Fibroblast of skin of abdomen (primary cell): ENCODE data around the gene DYNC1I1.

Experiments
- DNase-seq: peaks from one replicate; pipeline ENCODE4 v3.0.0-alpha.2; 2013

Gene DYNC1I1

DNA sequence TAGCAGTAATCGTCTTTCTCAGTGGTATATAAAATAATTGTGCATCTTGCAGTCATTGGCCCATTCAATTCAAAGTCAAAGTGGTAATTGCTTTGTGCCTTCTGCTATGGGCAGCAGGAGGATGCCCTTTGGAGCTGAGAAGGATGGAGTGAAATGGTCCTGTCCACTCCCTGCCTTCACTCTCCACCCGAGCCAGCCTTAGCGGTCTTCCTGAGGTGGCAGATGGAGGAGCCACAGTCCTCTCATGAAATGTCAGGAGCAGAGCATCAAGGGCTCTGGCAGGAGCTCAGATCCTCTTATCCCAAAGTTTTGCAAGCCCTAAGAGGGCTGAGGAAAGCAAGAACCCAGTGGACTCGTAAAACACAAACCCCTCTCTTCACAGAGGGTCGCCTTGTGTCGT lies 199.4 kb downstream of the DYNC1I1 start:
- DNase-seq: no peak

DNA sequence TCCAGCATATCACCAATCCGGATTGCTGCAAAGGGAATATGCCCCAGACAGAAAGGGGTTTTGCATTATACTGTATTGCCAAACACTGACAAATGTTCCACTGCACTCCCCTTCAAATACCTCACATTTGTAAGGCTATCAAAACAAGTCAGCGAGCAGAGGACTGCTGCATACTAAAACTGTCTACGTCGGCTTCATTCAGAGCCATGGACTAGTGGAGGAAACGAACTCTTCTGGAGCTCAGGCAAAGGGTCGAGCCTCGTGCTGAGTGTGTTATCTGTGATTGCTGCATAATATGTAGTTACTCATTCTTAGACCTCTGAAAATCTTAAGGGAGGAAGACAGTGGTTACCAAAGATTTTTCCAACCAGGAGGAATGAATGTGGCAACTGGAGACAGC lies 200.2 kb downstream of the DYNC1I1 start:
- no peak for DNase-seq

DNA sequence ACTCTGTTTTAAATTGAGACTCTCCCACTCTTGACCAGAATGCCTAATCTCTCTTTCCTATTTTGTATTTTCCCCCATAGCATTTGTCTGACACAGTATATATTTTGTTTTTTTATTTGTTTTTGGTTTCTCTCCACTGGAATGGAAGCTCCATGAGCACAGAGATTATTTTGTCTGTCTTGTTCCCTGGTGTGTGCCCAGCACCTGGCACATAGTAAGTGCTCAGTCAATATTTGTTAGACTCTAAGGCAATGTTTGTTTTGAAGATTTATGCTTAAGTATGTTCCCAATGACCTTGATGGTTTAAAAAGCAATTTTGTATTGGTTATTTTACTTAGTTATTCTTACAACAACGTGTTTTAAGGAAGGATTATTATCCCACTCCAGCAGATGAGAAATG lies 201.8 kb downstream of the DYNC1I1 start:
- DNase-seq: no peak

- DNase-seq: no peak
Measured at GRCh38 chr7:95976369-95977060, 204.2 kb downstream of the DYNC1I1 start.

DNA sequence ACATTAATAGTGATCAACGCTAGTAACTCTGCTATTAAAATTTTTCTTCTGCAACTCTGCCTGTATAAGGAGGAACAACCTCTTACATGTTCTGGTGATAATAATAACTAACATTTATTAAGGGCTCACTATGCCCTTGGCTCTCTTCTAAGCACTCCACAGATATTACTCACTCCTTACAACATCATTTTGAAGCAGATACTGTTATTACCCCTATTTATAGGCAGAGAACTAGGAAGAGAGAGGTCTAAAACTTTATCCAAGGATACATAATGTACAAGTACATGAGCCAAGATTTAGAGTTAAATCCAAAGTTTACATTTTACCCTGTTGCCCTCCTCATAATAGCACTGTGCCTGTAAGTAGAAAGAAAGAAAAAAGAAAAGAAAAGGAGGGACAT lies 205.6 kb downstream of the DYNC1I1 start:
- DNase-seq: no peak

- DNase-seq: no peak
Measured at GRCh38 chr7:95980167-95980566, 207.8 kb downstream of the DYNC1I1 start.

- no peak for DNase-seq
Measured at GRCh38 chr7:95980706-95981105, 208.4 kb downstream of the DYNC1I1 start.

DNA sequence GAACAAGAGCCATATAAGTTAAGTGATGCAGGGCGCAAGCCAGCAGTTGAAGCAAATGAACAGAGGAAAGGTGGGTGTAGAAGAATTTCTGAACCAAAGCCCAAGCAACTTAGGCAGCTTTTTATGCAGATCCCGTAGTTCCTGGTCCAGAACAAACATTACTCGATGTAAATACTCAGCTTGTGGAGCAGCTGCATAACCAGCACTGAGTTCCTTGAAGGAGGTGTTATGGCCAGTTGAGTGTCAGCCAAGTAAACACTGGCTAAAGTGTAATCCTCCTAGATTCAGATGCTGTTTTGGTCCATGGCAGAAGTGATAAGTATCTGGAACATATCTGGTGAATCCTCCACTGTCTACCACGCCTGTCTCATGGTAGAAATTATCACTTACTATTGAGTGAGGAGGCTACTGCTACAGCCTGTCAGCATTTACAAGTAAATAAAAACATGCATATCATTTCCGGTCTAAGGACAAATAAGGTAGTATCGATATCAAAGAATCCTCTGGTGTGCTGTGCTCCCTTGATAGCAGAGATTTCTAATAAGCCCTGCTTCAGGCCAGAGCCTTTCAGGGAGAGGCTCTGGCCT lies 213.9 kb downstream of the DYNC1I1 start:
- no peak for DNase-seq

- DNase-seq: no peak
Measured at GRCh38 chr7:95989301-95989700, 216.9 kb downstream of the DYNC1I1 start.

DNA sequence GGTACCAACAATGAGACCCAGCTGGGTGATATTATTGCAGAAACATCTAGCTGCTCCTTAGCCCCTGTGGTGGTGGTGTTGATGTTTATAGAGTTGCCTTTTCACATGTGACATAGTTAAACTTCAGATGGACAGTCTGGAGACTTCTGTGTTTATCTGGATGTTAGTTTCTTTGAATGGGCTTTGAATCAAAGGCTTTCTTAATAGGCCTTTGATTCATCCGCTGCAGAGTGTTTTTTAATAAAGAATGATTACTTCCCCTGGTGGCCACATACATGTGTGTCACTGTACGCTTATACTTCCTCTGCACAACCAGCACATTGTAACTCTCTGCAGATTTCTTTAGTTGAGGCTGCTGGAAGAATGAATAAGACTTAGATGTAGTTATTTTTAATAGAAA lies 221.0 kb downstream of the DYNC1I1 start:
- no peak for DNase-seq

- DNase-seq: peak; percentile 14
Measured at GRCh38 chr7:95996174-95996573, 223.8 kb downstream of the DYNC1I1 start.

DNA sequence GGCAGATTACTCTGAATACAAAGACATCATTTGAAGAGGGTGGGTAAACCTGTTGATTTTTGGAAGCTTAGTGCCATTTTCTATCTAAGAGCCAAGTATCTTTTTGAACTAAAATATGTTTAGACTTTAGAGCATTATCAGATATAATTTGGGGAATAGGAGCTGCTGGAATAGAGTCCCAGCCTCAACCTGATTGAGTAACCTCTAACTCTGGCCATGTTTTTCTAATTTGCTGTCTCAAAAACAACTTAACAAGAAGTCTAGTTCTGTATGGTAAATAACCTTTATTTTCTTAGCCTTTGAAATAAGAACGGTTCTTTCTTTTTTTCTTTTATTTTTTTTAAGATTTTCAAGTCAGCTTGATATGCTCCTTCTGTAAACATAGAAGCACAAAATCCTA lies 224.5 kb downstream of the DYNC1I1 start:
- DNase-seq: no peak

DNA sequence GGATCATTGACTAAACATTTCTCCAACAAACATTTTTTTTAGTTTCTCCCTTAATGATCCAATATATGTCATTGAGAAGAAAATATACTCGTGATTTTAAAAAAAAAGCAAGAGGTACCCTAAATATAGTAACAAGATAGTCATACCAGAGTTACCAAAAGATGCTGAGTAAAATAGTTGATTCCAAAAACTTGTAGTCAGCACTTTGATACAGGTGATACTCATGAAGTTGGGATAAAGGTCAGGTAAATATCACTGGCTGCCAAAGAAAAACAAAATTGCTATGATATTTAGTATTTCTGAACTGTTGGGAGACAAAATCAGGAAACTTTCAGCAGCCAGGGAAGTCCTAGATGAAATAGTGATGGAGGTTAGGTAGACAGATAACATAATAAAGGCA lies 225.3 kb downstream of the DYNC1I1 start:
- no peak for DNase-seq

GRCh38 chr7:95999481-95999880 lies 227.1 kb downstream of the DYNC1I1 start:
- DNase-seq: no peak

DNA sequence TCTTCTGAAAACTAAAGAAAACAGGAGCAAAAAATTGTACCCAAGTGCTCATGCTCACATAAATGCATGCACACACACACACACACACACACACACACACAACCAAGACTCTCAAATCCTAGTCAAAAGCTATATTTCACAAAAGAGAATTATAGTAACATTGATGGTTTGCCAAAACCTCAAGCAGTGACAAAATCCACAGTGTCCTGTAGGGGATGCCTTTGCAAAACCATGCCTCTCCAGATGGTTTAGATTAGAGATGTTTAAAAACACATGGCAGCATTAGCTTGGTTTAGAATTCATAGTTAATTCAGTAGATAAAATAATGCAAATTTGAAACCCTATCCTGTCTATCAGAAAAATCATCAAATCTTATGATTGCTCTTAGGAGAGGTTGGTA lies 232.2 kb downstream of the DYNC1I1 start:
- peak; percentile 89 for DNase-seq

GRCh38 chr7:96005271-96005670 lies 232.9 kb downstream of the DYNC1I1 start:
- no peak for DNase-seq

GRCh38 chr7:96009148-96009547 lies 236.8 kb downstream of the DYNC1I1 start:
- no peak for DNase-seq

GRCh38 chr7:96013836-96014235 lies 241.5 kb downstream of the DYNC1I1 start:
- no peak for DNase-seq

DNA sequence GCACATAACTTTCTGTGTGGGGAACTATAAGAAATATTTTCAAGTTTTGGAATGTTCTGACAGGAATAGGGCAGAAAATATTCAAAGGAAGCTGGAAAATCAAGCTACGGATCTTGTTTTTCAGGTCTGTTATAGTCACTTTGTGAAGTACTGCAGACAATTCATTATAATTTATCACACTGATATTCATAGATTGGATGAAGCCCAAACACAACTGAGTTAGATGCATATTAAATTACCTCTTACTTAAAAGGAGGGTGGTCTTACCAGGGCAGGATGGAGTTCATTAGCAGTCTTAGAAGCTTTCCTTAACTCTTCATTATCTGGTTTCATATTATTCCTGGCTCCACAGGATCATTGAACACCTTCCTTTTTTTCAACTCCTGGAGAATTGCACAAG lies 242.3 kb downstream of the DYNC1I1 start:
- DNase-seq: no peak

GRCh38 chr7:96016056-96016586 lies 243.8 kb downstream of the DYNC1I1 start:
- peak; percentile 7 for DNase-seq

DNA sequence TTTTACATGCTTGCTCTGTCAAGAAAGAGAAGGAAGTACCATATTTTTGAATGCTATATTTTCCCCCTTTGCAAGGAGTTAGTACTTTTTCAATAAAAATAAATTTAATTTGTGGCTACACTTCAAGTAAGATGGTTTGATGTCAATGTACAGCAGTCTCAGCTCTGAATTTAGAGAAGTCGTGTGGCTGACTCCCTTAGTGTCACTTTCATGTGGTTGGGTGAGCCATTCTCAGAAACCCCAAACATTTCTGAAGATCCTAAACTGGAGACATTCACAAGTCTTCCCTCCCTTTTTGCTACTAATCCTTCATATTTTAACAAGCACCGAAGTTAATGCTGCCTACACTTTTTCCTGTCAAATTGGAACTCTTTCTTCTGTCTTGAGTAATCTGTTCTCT lies 244.4 kb downstream of the DYNC1I1 start:
- DNase-seq: peak; percentile 19

GRCh38 chr7:96017877-96018276 lies 245.5 kb downstream of the DYNC1I1 start:
- DNase-seq: no peak

DNA sequence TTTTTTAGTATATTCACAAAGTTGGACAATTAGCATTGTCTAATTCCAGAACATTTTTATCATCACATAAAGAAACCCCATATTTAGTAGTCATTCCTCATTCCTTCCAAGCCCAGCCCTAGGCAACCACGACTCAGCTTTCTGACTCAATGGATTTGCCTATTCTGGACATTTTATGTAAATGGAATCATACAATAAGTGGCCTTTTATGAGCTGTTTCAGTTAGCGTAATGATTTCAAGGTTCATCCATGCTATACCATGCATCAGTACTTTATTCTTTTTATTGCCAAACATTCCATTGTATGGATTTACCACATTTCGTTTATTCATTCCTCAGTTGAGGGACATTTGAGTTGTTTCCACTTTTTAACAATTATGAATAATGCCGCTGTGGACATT lies 249.2 kb downstream of the DYNC1I1 start:
- DNase-seq: peak; percentile 73

- peak; percentile 80 for DNase-seq
Measured at GRCh38 chr7:96023387-96023786, 251.0 kb downstream of the DYNC1I1 start.

DNA sequence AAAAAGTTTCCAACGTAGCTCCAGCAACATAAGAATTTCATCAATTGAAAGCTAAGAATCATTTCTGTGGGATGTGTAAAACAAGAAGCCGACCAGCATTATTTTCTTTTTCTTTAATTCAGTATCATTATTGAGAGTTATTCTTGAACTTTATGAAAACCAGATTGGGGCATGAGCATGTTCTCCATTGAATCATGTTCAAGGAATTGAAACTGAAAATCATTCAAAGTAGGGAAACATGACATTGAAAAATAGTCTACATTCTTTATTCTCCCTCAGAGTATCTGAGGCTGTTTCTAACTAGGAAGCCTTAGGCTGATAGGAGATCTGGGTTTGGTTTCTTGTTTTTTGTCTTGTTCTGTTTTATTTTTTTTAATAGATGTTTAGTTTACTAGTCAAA lies 253.7 kb downstream of the DYNC1I1 start:
- DNase-seq: peak; percentile 74
